GM19467 (cell line): Measurements from ENCODE around the gene TOMM7.
"Not testable (repeated sequence)": the region's sequence is repeated elsewhere in the genome, so short reads cannot be mapped to it uniquely, and the experiment has no call there.

Experiments used
- ATAC-seq: cut with Tn5 transposase; IDR thresholded peaks from one replicate; pipeline ENCODE4 v1.9.1; 2021; ENCODE audit warnings: mild to moderate bottlenecking, moderate library complexity; ENCODE audit not compliant: unreplicated experiment

The TOMM7 gene

GRCh38 chr7:22790640-22791039 lies 32.0 kb downstream of the TOMM7 start:
- not testable (repeated sequence) for ATAC-seq

DNA sequence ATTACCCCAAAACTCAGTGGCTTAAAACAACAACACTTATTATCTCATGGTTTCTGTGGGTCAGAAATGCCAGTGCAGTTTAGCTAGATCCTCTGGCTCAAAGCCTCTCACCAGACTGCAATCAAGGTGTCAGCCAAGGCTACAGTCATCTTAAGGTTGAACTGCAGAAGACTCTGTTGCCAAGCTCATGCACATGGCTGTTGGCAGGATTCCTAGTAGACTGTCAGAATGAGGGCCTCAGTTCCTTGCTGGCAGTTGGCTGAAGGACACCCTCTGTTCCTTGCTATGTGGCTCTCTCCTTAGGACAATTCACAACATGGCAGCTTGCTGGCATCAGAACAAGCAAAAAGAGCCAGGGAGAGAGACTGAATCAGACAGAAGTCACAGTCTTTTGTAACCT lies 34.7 kb downstream of the TOMM7 start:
- ATAC-seq: no peak

DNA sequence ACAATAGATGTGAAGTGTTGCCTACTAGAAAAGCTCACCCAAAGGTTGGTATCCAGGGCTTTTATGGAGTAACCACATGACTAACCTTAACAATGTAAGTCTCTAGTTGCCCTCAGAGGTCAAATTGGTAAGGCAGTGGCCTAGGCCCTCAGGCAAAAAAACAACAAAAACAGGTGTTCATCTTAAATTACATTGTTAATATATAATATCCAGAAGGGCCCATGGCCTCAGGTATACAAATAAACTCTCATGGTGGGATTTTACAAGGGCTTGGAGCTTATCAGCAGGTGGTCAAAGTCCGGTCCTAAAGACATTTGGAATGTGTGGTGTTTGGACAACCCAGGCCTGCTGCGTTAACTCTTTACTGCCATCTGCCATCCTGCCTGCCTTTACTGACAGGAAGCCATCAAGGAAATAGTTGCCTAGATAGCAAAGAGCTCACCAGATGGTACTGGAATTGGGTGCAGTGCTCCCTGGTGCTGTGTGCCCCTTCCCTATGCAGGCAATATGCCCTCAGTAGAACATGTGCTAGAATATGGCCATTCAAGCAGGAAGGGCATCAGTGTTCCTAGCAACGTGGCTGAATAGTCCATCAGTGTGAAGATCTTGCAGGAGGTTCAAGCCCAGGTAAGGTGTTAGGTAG lies 36.2 kb downstream of the TOMM7 start:
- ATAC-seq: no peak

GRCh38 chr7:22784346-22784745 lies 38.3 kb downstream of the TOMM7 start:
- ATAC-seq: no peak

GRCh38 chr7:22783421-22783820 lies 39.2 kb downstream of the TOMM7 start:
- ATAC-seq: no peak

DNA sequence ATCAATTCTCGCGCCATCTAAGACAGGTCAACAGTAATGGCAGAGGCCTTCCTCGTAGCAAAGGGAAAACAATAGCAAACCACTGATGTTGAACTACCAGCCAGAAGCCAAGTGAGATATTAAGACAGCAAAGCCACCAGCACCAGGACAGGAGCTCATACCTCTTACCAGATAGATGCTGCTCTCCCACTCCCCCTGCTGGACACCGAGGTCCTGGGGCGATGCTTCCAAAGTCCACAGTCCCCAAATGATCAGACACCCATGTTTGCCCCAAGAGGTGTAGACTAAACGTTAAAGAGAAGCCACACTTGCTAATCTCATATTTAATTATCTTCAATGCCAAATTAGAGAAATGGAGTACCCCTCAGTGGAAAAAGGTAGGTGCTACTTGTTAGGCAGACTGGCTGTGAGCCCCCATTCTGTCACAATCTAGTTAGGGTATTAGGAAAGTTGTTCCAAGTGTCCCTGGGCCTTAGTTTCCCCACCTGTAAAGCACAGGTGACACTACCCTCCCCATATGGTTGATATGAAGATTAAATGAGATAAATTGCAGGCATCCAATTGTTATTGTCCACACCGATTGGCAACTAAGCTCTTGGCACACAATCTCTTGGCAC lies 39.9 kb downstream of the TOMM7 start:
- peak; percentile 82 for ATAC-seq

DNA sequence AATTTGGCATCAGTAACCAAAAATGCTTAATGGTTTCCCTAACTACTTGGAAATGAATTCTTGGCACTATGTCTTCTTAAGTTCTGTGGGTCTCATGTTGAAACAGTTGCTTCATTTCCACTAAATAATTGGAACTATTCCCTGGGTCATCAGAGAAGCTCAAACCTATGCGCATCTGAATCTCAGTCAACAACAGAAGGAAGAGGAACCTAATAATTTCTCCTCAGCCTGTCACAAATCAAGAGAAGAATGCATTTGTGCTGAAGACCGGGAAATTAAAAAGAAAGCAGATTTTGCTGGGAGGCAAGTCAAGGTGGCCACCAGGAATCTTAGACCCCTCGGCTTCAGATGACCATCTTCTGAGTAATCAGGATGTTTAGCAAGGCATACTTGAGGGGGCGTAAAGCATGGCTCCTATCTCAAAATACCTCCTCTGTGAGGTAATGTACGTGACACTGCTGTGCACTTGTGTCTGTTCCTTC lies 41.4 kb downstream of the TOMM7 start:
- ATAC-seq: no peak

- not testable (repeated sequence) for ATAC-seq
Observed at GRCh38 chr7:22779730-22780323, 42.8 kb downstream of the TOMM7 start.

GRCh38 chr7:22776964-22777363 lies 45.7 kb downstream of the TOMM7 start:
- ATAC-seq: no peak

GRCh38 chr7:22772885-22773284 lies 49.8 kb downstream of the TOMM7 start:
- ATAC-seq: no peak

DNA sequence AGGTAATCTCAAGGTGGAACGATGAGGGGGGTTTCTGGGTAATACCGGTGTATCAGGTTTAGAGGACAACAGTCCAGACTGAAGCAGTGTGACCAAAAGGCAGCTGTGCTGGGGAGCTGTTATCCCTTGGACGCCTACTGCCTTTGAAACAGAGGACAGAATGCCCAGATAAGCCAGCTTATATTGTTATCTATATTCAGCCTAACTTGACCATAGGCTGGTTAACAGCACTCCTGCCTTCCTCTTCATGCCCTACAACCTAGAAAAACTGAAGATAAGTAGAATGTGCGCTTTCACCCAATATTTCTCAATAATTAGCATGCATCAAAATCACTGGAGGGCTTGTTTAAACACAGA lies 50.8 kb downstream of the TOMM7 start:
- ATAC-seq: no peak

DNA sequence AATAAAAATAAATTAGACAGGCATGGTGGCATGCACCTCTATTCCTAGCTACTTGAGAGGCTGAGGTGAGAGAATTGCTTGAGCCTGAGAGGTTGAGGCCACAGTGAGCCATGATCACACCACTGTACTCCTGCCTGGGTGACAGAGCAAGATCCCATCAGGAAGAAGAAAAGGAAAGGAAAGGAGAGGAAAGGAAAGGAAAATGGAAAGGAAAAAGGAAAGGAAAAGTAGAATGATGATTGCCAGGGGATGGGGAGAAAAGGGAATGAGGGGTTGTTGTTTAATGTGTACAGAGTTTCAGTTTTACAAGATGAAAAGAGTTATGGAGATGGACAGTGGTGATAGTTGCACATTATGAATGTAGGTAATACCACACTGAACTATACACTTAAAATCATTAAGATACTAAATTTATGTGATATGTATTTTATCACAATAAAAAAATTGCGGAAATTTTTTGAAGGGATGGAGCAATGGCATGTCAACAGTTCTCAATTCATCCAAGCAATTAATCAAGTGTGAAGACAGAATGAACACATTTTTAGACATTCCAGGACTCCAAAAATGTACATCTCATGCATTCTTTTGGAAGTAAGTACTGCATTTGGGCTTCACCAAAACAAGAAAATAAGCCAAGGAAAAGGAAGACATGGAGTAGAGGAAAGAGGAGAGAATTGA lies 51.3 kb downstream of the TOMM7 start:
- ATAC-seq: no peak

DNA sequence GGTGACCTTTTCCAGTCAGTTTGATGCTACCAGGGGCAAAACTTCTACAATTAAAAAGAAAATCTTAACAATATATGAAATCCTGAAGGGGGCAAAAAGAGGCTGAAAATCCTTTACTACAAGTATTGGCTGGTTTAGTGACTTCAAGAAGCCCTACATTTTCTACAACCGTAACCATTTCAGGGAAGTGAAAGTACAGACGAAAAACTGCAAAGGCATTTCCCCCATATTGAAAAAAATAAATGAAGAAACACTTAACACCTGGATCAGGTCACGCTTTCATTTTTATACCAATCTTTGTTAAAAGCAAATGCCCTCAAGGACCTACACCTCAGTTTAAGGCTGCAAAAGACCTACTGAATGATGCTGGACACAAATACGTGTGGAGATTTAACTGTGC lies 57.0 kb downstream of the TOMM7 start:
- ATAC-seq: peak; percentile 82
